PC-3 (cell line): ENCODE results near the gene FHAD1. TPM values are rescaled to one million over a fixed set of nuclear protein-coding genes. Genes with fewer than 3 reads are reported as not detected.
A peak's percentile ranks its signal among the peaks of the same experiment; 100 is the strongest.

ENCODE experiments used
- ATAC-seq: fragments of 200-7000 bp; cut with Tn5 transposase; 2 replicates; pipeline ENCODE4 v1.9.1; 2020; ENCODE audit warnings: mild to moderate bottlenecking, moderate library complexity
- BruUV-seq: library from RNA; stranded (reverse); fragments of 400-500 nt; replicated peaks from 2 replicates; lab custom pipeline; 2021; lab: Mats Ljungman, UMichigan
- CTCF ChIA-PET: fragments of 300-600 bp; sonication (Branson Sonifier 250); formaldehyde crosslinking; loops from one replicate; lab custom pipeline; 2022; ENCODE audit warnings: antibody characterized with exemption; lab: Charles Lee
- POLR2A ChIA-PET: fragments of 300-600 bp; sonication (Branson Sonifier 250); formaldehyde crosslinking; loops from one replicate; lab custom pipeline; 2022; ENCODE audit warnings: antibody characterized with exemption; ENCODE audit not compliant: unreplicated experiment; lab: Charles Lee
- DNase-seq: peaks from one replicate; pipeline ENCODE4 v3.0.0-alpha.2; 2015
- H2AFZ ChIP-seq: fragments of 300-600 bp; sonication (generic); 2 replicates; pipeline ENCODE4 v1.6.0; 2016; ENCODE audit warnings: antibody characterized with exemption, low read length
- H3F3A ChIP-seq: fragments of 300-600 bp; sonication (generic); one replicate; pipeline ENCODE4 v1.6.0; 2017; ENCODE audit warnings: antibody characterized with exemption, low read length, control low read depth, mild to moderate bottlenecking; ENCODE audit not compliant: unreplicated experiment
- H3K27ac ChIP-seq: fragments of 300-600 bp; sonication (generic); 2 replicates; pipeline ENCODE4 v1.5.1; 2016; ENCODE audit warnings: mild to moderate bottlenecking, low read length
- H3K27me3 ChIP-seq: fragments of 300-600 bp; sonication (generic); 2 replicates; pipeline ENCODE4 v1.6.1; 2016; ENCODE audit warnings: low read length, mixed read lengths
- H3K36me3 ChIP-seq: fragments of 300-600 bp; sonication (generic); 2 replicates; pipeline ENCODE4 v1.6.1; 2016; ENCODE audit warnings: low read depth, mixed run types, low read length, mixed read lengths
- H3K4me1 ChIP-seq: fragments of 300-600 bp; sonication (generic); 2 replicates; pipeline ENCODE4 v1.5.1; 2016; ENCODE audit warnings: low read length; ENCODE audit not compliant: insufficient read depth
- H3K4me2 ChIP-seq: fragments of 300-600 bp; sonication (generic); 2 replicates; pipeline ENCODE4 v1.6.0; 2016; ENCODE audit warnings: low read length
- H3K4me3 ChIP-seq: fragments of 300-600 bp; sonication (generic); 2 replicates; pipeline ENCODE4 v1.5.1; 2016; ENCODE audit warnings: mild to moderate bottlenecking, low read length, mixed read lengths
- H3K79me2 ChIP-seq: fragments of 300-600 bp; sonication (generic); 2 replicates; pipeline ENCODE4 v1.6.1; 2017; ENCODE audit warnings: low read length, mixed read lengths
- H3K9ac ChIP-seq: fragments of 300-600 bp; sonication (generic); 2 replicates; pipeline ENCODE4 v1.6.0; 2016; ENCODE audit warnings: mild to moderate bottlenecking, low read length
- H3K9me2 ChIP-seq: fragments of 300-600 bp; sonication (generic); replicated peaks from 2 replicates; pipeline ENCODE4 v1.6.1; 2016; ENCODE audit warnings: mixed run types, low read length, mixed read lengths
- H3K9me3 ChIP-seq: fragments of 300-600 bp; sonication (generic); 2 replicates; pipeline ENCODE4 v1.6.1; 2016; ENCODE audit warnings: low read length, mixed read lengths
- H4K20me1 ChIP-seq: fragments of 300-600 bp; sonication (generic); 2 replicates; pipeline ENCODE4 v1.6.1; 2016; ENCODE audit warnings: low read length, mixed read lengths
- CTCF ChIP-seq: fragments of 300-600 bp; sonication (generic); conservative IDR thresholded peaks from 2 replicates; pipeline ENCODE4 v1.5.1; 2017; ENCODE audit warnings: antibody characterized with exemption, low read depth, mild to moderate bottlenecking, low read length
- EZH2 ChIP-seq: fragments of 300-600 bp; sonication (generic); IDR thresholded peaks from one replicate; pipeline ENCODE4 v1.6.1; 2017; ENCODE audit warnings: antibody characterized with exemption, mild to moderate bottlenecking, low read length; ENCODE audit not compliant: unreplicated experiment
- EZH2phosphoT487 ChIP-seq: fragments of 300-600 bp; sonication (generic); IDR thresholded peaks from 2 replicates; pipeline ENCODE4 v1.6.1; 2018; ENCODE audit warnings: mild to moderate bottlenecking, antibody characterized with exemption, low read length, borderline replicate concordance
- intact Hi-C: fragments of 100-400 bp; cut with micrococcal nuclease; formaldehyde crosslinking; loops from 2 replicates; pipeline ENCODE4 v1.9.0; 2023
- total RNA-seq: library from RNA; depleted of rRNA; stranded (reverse); fragments of >200 nt; gene quantifications from 2 replicates; pipeline ENCODE4 v1.2.3, GENCODE V29; 2014

FHAD1 gene
- total RNA-seq, 1 experiment from 2014 or later, result 0.95 TPM

DNA sequence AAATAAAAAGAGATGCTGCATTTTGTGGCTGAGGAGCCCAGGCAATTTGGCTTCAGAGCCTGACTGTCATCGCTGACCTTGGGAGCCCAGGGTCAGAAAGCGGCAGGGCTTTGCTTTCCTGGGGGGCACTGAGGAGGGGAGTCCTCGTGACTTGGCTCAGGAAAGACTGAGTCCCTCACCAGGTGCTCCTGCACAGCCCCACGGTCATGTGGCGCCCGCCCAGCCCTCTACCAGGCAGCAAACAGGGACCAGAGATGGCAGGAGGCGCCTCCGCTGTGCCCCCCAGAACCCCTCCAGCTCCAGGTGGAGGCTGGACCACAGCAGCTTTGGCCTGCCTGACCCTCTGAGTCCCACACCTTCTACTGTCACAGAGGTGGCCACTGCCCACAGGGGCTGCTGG is 175.8 kb downstream of the FHAD1 start:
- H3K4me2 ChIP-seq, result no peak overlapping the region
- H2AFZ ChIP-seq, result no peak overlapping the region
- H3K4me1 ChIP-seq, result peaks cover 32% of the 10 kb centered on the region
- no peaks in the 10 kb centered on the region for H3K9me3 ChIP-seq
- peaks cover 65% of the 10 kb centered on the region for H3K79me2 ChIP-seq
- H3K9ac ChIP-seq, result no peak overlapping the region
- ChIA-PET POLR2A (no interaction called here), CTCF (no interaction called here)
- H3K27me3 ChIP-seq, result no peaks in the 10 kb centered on the region
- no peak overlapping the region for H3K4me3 ChIP-seq
- H3K36me3 ChIP-seq, result peaks cover 30% of the 10 kb centered on the region
- no TSS peak for BruUV-seq
- intact Hi-C loops, result no loop called here
- H3K9me2 ChIP-seq, result no peaks in the 10 kb centered on the region
- no peak for ATAC-seq
- no peak overlapping the region for H3K27ac ChIP-seq
- H3F3A ChIP-seq, result no peaks in the 10 kb centered on the region
- no peak for DNase-seq
- no peak for TF ChIP-seq CTCF
- TF ChIP-seq EZH2, result no peak
- no peak for TF ChIP-seq EZH2phosphoT487
- peaks cover 19% of the 10 kb centered on the region; the same call in 1 of the 2 replicates for H4K20me1 ChIP-seq

DNA sequence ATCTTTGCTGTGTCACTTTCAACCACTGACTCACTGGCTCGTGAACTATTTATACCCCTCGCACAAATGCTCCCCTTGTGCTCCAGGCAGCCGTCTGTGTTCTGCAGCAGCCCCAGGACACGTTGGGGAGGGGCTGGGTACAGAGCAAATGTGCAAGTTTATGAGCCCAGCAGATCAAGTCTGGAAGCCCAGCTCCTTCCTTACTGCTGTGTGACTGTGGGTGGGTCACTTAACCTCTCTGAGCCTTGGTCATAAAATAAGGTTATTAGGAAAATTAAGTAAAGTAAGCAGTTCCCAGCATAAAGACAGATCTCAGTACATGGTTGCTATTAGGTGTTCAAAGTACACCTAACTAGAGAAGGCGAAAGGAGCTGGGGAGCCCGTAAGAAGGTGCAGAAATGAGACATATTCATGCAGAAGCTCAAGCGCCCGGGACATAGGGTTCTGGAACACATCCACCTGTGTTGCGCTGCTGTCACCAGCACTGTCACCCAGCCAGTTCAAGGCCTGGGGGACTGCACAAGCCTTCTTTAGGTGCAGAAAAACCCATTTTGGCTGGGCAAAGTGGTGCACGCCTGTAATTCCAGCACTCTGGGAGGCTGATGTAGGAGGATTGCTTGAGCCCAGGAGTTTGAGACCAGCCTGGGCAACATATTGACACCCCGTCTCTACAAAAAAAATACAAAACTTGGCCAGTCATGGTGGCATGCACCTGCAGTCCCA is 176.5 kb downstream of the FHAD1 start:
- H3K9ac ChIP-seq, result no peak overlapping the region
- CTCF ChIA-PET, result no interaction called here
- TF ChIP-seq CTCF (no peak), EZH2 (no peak), EZH2phosphoT487 (no peak)
- BruUV-seq, result no TSS peak
- H3K27ac ChIP-seq, result no peak overlapping the region
- H3K4me1 ChIP-seq, result peaks cover 29% of the 10 kb centered on the region
- no peak overlapping the region for H3K4me3 ChIP-seq
- H3K79me2 ChIP-seq, result peaks cover 63% of the 10 kb centered on the region
- POLR2A ChIA-PET, result no interaction called here
- ATAC-seq, result no peak; the same call in 1 of the 2 replicates
- H3K4me2 ChIP-seq, result no peak overlapping the region
- H2AFZ ChIP-seq, result no peak overlapping the region
- no peaks in the 10 kb centered on the region for H3F3A ChIP-seq
- peaks cover 30% of the 10 kb centered on the region for H3K36me3 ChIP-seq
- no peaks in the 10 kb centered on the region for H3K9me3 ChIP-seq
- H3K27me3 ChIP-seq, result no peaks in the 10 kb centered on the region
- DNase-seq, result no peak
- peaks cover 19% of the 10 kb centered on the region; the same call in 1 of the 2 replicates for H4K20me1 ChIP-seq
- no peaks in the 10 kb centered on the region for H3K9me2 ChIP-seq
- intact Hi-C loops, result no loop called here

DNA sequence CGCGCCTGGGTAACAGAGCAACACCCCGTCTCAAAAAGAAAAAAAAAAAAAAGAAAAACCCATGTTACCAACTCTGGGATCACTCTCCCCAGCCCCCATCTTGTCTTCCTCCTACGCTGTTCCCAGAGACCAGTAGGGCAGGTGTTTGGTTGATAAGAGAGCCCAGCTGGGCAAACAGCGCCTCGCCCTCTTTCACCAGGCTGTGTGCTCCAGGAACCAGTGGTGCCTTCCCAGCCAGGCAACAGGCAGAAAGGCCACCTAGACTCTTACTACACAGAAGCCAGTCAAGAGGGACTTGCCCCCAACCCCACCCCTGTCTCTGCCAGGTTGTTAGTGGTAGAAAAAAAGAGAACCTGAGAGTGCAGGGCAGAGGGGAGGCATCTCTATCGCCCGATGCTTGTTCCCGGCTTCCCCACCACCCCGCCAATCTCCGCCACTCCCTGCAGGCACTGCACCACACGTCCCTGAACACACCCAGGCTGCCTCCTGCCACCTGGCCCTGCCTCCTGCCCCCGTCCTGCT is 177.2 kb downstream of the FHAD1 start:
- Histone ChIP-seq H3K4me2 (no peak overlapping the region), H3K27me3 (no peaks in the 10 kb centered on the region), H3K4me3 (no peak overlapping the region), H2AFZ (no peak overlapping the region), H3K9ac (no peak overlapping the region), H3K4me1 (peaks cover 24% of the 10 kb centered on the region), H3K27ac (no peak overlapping the region), H3K9me2 (no peaks in the 10 kb centered on the region), H4K20me1 (peaks cover 19% of the 10 kb centered on the region; the same call in 1 of the 2 replicates), H3K36me3 (peaks cover 30% of the 10 kb centered on the region), H3K9me3 (no peaks in the 10 kb centered on the region), H3K79me2 (peaks cover 56% of the 10 kb centered on the region), H3F3A (no peaks in the 10 kb centered on the region)
- ChIA-PET POLR2A (no interaction called here), CTCF (no interaction called here)
- intact Hi-C loops, result no loop called here
- no peak for TF ChIP-seq EZH2
- TF ChIP-seq EZH2phosphoT487, result no peak
- no peak for TF ChIP-seq CTCF
- ATAC-seq (peak; percentile 21; the same call in 1 of the 2 replicates), DNase-seq (no peak)
- BruUV-seq, result no TSS peak
